Thyroid gland (tissue), 4 donors: ENCODE results near the gene SGTB.

Source experiments
- POLR2A ChIP-seq, 2 donors: fragments of 450-650 bp; IDR thresholded peaks; one replicate each; pipeline ENCODE4 v1.6.1; 2017; ENCODE audit warnings: antibody characterized with exemption in 2 of 2, mild to moderate bottlenecking in 2 of 2, moderate library complexity in 1 of 2
- TF ChIP-seq, protein P1 (sequence below), 6 experiments: fragments of 200-600 bp in 3 of 6; fragments of 450-650 bp in 3 of 6; sonication (generic) in 3 of 6; IDR thresholded peaks; one replicate each; pipeline ENCODE4 v1.5.1; 2016 to 2019; ENCODE audit warnings: antibody characterized with exemption in 6 of 6, mild to moderate bottlenecking in 2 of 6, inconsistent platforms in 1 of 6, moderate library complexity in 1 of 6

DNA sequence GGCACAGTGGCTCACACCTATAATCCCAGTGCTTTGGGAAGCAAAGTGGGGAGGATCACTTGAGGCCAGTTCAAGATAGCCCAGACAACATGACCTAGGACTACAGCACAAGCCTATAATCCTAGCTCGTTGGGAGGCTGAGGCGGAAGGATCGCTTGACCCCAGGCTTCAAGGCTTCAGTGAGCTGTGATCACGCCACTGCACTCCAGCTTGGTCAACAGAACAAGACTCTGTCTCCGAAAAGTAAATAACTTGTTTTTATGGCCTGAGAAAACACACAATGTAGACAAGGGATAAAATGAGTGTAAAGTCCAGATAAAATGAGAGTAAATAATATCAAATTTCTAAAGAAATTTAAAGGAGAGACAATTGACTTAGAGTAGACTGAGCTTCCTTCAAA, 70.8 kb downstream of the SGTB start:
- TF ChIP-seq, protein P1, sequence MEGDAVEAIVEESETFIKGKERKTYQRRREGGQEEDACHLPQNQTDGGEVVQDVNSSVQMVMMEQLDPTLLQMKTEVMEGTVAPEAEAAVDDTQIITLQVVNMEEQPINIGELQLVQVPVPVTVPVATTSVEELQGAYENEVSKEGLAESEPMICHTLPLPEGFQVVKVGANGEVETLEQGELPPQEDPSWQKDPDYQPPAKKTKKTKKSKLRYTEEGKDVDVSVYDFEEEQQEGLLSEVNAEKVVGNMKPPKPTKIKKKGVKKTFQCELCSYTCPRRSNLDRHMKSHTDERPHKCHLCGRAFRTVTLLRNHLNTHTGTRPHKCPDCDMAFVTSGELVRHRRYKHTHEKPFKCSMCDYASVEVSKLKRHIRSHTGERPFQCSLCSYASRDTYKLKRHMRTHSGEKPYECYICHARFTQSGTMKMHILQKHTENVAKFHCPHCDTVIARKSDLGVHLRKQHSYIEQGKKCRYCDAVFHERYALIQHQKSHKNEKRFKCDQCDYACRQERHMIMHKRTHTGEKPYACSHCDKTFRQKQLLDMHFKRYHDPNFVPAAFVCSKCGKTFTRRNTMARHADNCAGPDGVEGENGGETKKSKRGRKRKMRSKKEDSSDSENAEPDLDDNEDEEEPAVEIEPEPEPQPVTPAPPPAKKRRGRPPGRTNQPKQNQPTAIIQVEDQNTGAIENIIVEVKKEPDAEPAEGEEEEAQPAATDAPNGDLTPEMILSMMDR (IDR thresholded peaks at IDR 0.05): no peak
- no peak for TF ChIP-seq POLR2A (IDR thresholded peaks at IDR 0.05)
